CD8-positive, alpha-beta memory T cell (primary cell): ENCODE data around the gene SYDE1. TPM values are rescaled to one million over a fixed set of nuclear protein-coding genes. Genes with fewer than 3 reads are reported as not detected.
"Not testable (repeated sequence)": the region's sequence is repeated elsewhere in the genome, so short reads cannot be mapped to it uniquely, and the experiment has no call there.

Experiments
- CTCF ChIA-PET: fragments of 350-600 bp; sonication (Branson Sonifier 250); formaldehyde crosslinking; loops from one replicate; lab custom pipeline; 2021; ENCODE audit warnings: antibody characterized with exemption; lab: Charles Lee
- POLR2A ChIA-PET: fragments of 350-600 bp; sonication (Branson Sonifier 250); formaldehyde crosslinking; loops from one replicate; lab custom pipeline; 2021; ENCODE audit warnings: antibody characterized with exemption; lab: Charles Lee
- DNase-seq, 5 donors: peaks; one replicate each; pipeline versions ENCODE4 v3.0.0 to v3.0.0-alpha.2; 2020 to 2022; ENCODE audit warnings: mixed read lengths in 1 of 5
- H3K27ac ChIP-seq: one replicate; pipeline ENCODE4 v1.7.0; 2013; ENCODE audit warnings: low read depth, mild to moderate bottlenecking, low read length, moderate library complexity
- H3K27me3 ChIP-seq: 2 replicates; pipeline ENCODE4 v1.7.0; 2013; ENCODE audit warnings: low read length, mild to moderate bottlenecking; ENCODE audit not compliant: insufficient read depth, poor library complexity, severe bottlenecking
- H3K36me3 ChIP-seq: 2 replicates; pipeline ENCODE4 v1.7.0; 2013; ENCODE audit warnings: mild to moderate bottlenecking, low read length, moderate library complexity; ENCODE audit not compliant: insufficient read depth
- H3K4me1 ChIP-seq: 2 replicates; pipeline ENCODE4 v1.7.0; 2013; ENCODE audit warnings: mild to moderate bottlenecking, low read length, moderate library complexity; ENCODE audit not compliant: insufficient read depth
- H3K4me3 ChIP-seq: 2 replicates; pipeline ENCODE4 v1.7.0; 2013; ENCODE audit warnings: mild to moderate bottlenecking, low read length
- H3K9me3 ChIP-seq: 2 replicates; pipeline ENCODE4 v1.7.0; 2013; ENCODE audit warnings: mild to moderate bottlenecking, low read length
- H3K27ac Mint-ChIP-seq, 8 donors: one replicate each; pipeline ENCODE4 v1.8.0; 2020 to 2021; ENCODE audit warnings: mixed read lengths in 8 of 8, mild to moderate bottlenecking in 6 of 8, inconsistent platforms in 3 of 8, moderate library complexity in 3 of 8
- H3K27me3 Mint-ChIP-seq, 2 donors: one replicate each; pipeline ENCODE4 v1.8.0; 2020 to 2021; ENCODE audit warnings: mixed read lengths in 2 of 2, mild to moderate bottlenecking in 1 of 2, moderate library complexity in 1 of 2
- H3K36me3 Mint-ChIP-seq, 3 donors: one replicate each; pipeline ENCODE4 v1.8.0; 2020 to 2021; ENCODE audit warnings: mixed read lengths in 3 of 3, inconsistent platforms in 1 of 3, mild to moderate bottlenecking in 1 of 3
- H3K4me1 Mint-ChIP-seq, 3 donors: one replicate each; pipeline ENCODE4 v1.8.0; 2020 to 2021; ENCODE audit warnings: mixed read lengths in 3 of 3, inconsistent platforms in 1 of 3, mild to moderate bottlenecking in 1 of 3
- H3K4me3 Mint-ChIP-seq, 7 donors: one replicate each; pipeline ENCODE4 v1.8.0; 2020 to 2021; ENCODE audit warnings: mixed read lengths in 7 of 7, mild to moderate bottlenecking in 6 of 7, moderate library complexity in 4 of 7, inconsistent platforms in 2 of 7
- H3K9me3 Mint-ChIP-seq, 5 donors: one replicate each; pipeline ENCODE4 v1.8.0; 2020 to 2022; ENCODE audit warnings: mixed read lengths in 5 of 5, mild to moderate bottlenecking in 3 of 5, moderate library complexity in 2 of 5, inconsistent platforms in 1 of 5
- polyA plus RNA-seq: library from polyadenylated mRNA; unstranded; fragments of 300-500 nt; fragmentation: Illumina TruSeq; gene quantifications from one replicate; pipeline ENCODE4 v1.2.3, GENCODE V29; 2021
- total RNA-seq, 2 experiments: library from RNA; stranded (reverse); gene quantifications; one replicate each; pipeline ENCODE4 v1.2.3, GENCODE V29; 2021

The SYDE1 gene
- total RNA-seq (under 1 TPM; 0.22 to 0.44 TPM), polyA plus RNA-seq (0.06 TPM)

GRCh38 chr19:15107061-15108010 lies at the start of gene SYDE1:
TSS of gene SYDE1 (plus strand) at chr19:15107401. CDS start at chr19:15107434, 33 bp downstream.
- peaks cover 0 to 23% (median 2%) of the 10 kb centered on the region in 3 donors for H3K36me3 Mint-ChIP-seq
- Histone ChIP-seq H3K36me3 (no peaks in the 10 kb centered on the region), H3K27me3 (peaks cover 8% of the 10 kb centered on the region), H3K9me3 (peaks cover 5% of the 10 kb centered on the region), H3K4me1 (peaks cover 10% of the 10 kb centered on the region), H3K27ac (no peak within 1 kb of the TSS), H3K4me3 (no peak within 1 kb of the TSS)
- H3K27me3 Mint-ChIP-seq: peaks cover 21 to 36% of the 10 kb centered on the region in 2 donors
- H3K9me3 Mint-ChIP-seq: peaks cover 4 to 22% (median 21%) of the 10 kb centered on the region in 5 donors
- DNase-seq: no peak
- peaks cover 7 to 18% (median 11%) of the 10 kb centered on the region in 3 donors for H3K4me1 Mint-ChIP-seq
- ChIA-PET POLR2A (interaction anchor here (0.6 kb wide), 1 partner anchor 69 kb away, joined by 6 read pairs; no protein-coding TSS in a partner anchor), CTCF (no interaction called here)
- peak within 1 kb of the TSS in 2 of 8 donors; percentile 8 to 43 for H3K27ac Mint-ChIP-seq
- peak within 1 kb of the TSS in 6 of 7 donors; percentile 32 to 72 (median 56) for H3K4me3 Mint-ChIP-seq

DNA sequence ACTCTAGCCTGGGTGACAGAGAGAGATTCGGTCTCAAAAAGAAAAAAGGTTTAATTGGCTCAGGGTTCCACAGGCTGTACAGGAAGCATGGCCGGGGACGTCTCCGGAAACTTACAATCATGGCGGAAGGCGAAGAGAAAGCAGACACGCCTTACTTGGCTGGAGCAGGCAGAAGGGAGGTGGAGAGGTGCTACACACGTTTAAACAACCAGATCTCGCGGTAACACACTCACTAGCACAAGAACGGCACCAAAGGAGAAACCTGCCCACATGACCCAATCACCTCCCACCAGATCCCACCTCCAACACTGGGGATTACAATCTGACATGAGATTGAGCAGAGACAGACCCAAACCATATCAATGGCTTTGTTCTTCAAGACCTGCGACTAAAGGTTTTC lies 45.2 kb upstream of the SYDE1 start:
- Mint-ChIP-seq H3K27me3 (peaks cover 26 to 59% of the 10 kb centered on the region in 2 donors), H3K9me3 (peaks cover 0 to 8% (median 4%) of the 10 kb centered on the region in 5 donors), H3K27ac (no peak overlapping the region), H3K36me3 (no peaks in the 10 kb centered on the region), H3K4me3 (no peak overlapping the region), H3K4me1 (no peaks in the 10 kb centered on the region)
- CTCF ChIA-PET: no interaction called here
- H3K4me1 ChIP-seq: no peaks in the 10 kb centered on the region
- no peaks in the 10 kb centered on the region for H3K9me3 ChIP-seq
- POLR2A ChIA-PET: no interaction called here
- H3K27me3 ChIP-seq: no peaks in the 10 kb centered on the region
- no peak overlapping the region for H3K27ac ChIP-seq
- no peak for DNase-seq
- no peak overlapping the region for H3K4me3 ChIP-seq
- H3K36me3 ChIP-seq: no peaks in the 10 kb centered on the region

DNA sequence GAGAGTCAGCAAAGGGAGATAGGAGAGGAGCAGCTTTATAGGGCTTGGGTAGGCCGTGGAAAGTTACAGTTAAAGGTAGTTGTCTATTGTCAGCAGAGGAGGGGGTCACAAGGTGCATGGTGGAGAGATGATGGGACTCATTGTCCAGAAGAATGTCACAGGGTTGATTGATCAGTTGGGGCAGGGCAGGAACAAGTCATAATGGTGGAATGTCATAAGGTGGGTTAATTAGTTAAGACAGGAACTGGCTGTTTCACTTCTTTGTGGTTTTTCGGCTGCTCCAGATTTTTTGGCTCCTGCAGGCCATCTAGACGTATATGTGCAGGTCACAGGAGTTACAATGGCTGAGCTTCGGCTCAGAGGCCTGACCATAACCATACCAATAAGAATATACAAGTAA lies 36.8 kb upstream of the SYDE1 start:
- H3K36me3 Mint-ChIP-seq, POLR2A ChIA-PET, H3K27ac ChIP-seq, H3K4me1 Mint-ChIP-seq, H3K36me3 ChIP-seq, H3K4me1 ChIP-seq, H3K9me3 ChIP-seq, CTCF ChIA-PET, H3K4me3 ChIP-seq, H3K4me3 Mint-ChIP-seq, H3K27ac Mint-ChIP-seq, DNase-seq, H3K9me3 Mint-ChIP-seq, H3K27me3 ChIP-seq: not testable (repeated sequence)
- peaks cover 11 to 29% of the 10 kb centered on the region in 2 donors for H3K27me3 Mint-ChIP-seq

DNA sequence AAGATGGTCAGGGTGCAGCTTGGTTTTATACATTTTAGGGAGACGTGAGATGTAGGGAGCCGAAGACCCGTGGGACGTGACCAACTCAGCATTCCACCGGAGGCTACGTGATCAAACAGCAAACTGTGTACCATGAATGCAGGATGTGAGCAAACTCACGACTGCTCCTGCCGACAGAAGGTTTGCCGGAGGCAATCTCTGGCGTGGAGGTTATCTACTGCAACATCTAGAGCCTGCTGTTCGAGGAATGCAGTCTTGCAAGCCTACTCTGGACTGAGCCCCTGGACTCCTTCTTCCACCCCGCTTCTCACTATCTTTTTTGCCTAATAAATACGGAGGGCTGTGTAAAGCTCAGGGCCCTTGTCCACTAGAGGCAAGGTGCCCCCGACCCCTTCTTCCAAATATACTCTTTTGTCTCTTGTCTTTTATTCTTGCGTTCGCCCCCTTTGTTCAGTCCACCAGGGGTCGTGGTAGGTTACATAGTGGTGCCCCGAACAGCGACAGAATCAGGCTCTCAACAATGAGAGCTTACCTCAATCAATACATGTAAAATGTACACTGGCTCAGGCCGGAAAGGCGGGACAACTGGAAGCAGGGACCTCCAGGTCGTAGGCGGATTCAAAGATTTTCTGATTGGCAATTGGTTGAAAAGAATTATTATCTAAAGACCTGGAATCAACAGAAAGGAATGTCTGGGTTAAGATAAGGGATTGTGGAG lies 34.1 kb upstream of the SYDE1 start:
- H3K9me3 ChIP-seq: no peaks in the 10 kb centered on the region
- no peaks in the 10 kb centered on the region for H3K27me3 ChIP-seq
- ChIA-PET CTCF (no interaction called here), POLR2A (no interaction called here)
- no peaks in the 10 kb centered on the region for H3K9me3 Mint-ChIP-seq
- no peaks in the 10 kb centered on the region for H3K36me3 Mint-ChIP-seq
- no peak overlapping the region for H3K4me3 Mint-ChIP-seq
- H3K4me1 Mint-ChIP-seq: no peaks in the 10 kb centered on the region
- H3K4me1 ChIP-seq: no peaks in the 10 kb centered on the region
- peak overlapping the region in 1 of 8 donors; percentile 6 for H3K27ac Mint-ChIP-seq
- H3K27me3 Mint-ChIP-seq: peaks cover 12 to 15% of the 10 kb centered on the region in 2 donors
- DNase-seq: no peak
- no peak overlapping the region for H3K27ac ChIP-seq
- no peak overlapping the region for H3K4me3 ChIP-seq
- no peaks in the 10 kb centered on the region for H3K36me3 ChIP-seq

DNA sequence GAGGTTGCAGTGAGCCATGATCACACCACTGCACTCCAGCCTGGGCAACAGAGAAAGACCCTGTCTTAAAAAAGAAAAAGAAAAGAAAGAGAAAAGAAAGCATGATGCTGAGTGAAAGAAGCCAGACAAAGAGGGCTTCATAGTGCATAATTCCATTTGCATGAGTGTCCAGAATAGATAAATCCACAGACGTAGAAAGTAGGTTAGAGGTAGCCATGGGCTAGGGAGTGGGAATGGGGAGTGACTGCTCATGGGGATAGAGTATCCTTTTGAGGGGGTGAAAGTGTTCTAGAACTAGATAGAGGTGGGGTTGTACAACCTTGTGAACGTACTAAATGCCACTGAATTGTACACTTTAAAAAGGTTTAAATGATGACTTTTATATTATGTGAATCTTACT lies 32.8 kb upstream of the SYDE1 start:
- DNase-seq: no peak
- Mint-ChIP-seq H3K9me3 (no peaks in the 10 kb centered on the region), H3K36me3 (no peaks in the 10 kb centered on the region), H3K27ac (no peak overlapping the region), H3K4me1 (no peaks in the 10 kb centered on the region), H3K27me3 (peaks cover 17 to 21% of the 10 kb centered on the region in 2 donors), H3K4me3 (no peak overlapping the region)
- ChIA-PET POLR2A (no interaction called here), CTCF (interaction anchor here (1.7 kb wide), 1 partner anchor 17 kb away, joined by 6 read pairs; no protein-coding TSS in a partner anchor)
- Histone ChIP-seq H3K27me3 (no peaks in the 10 kb centered on the region), H3K27ac (no peak overlapping the region), H3K4me1 (no peaks in the 10 kb centered on the region), H3K4me3 (no peak overlapping the region), H3K36me3 (no peaks in the 10 kb centered on the region), H3K9me3 (no peaks in the 10 kb centered on the region)

DNA sequence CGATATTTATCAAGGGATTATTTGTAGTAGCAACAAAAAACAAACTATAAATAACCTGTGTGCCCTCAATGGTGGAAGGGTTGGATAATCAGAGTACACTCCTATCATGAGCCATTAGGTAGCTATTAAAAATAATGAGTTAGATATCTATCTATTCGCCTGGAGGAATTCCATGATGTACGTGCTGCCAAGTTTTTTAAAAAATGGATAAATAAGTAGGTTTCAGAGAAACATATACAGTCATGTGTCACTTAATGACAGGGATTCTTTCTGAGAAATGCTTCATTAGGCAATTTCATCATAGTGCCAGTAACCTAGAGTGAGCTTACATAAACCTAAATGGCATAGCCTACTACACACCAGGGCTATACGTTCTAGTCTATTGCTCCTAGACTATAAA lies 31.4 kb upstream of the SYDE1 start:
- H3K9me3 ChIP-seq: no peaks in the 10 kb centered on the region
- no peaks in the 10 kb centered on the region for H3K4me1 Mint-ChIP-seq
- H3K4me3 Mint-ChIP-seq: no peak overlapping the region
- H3K36me3 ChIP-seq: no peaks in the 10 kb centered on the region
- H3K27me3 Mint-ChIP-seq: peaks cover 15 to 24% of the 10 kb centered on the region in 2 donors
- ChIA-PET CTCF (interaction anchor here (1.7 kb wide), 1 partner anchor 16 kb away, joined by 6 read pairs; no protein-coding TSS in a partner anchor), POLR2A (no interaction called here)
- no peak for DNase-seq
- H3K4me1 ChIP-seq: no peaks in the 10 kb centered on the region
- no peak overlapping the region for H3K4me3 ChIP-seq
- H3K27ac ChIP-seq: no peak overlapping the region
- no peaks in the 10 kb centered on the region for H3K9me3 Mint-ChIP-seq
- H3K27ac Mint-ChIP-seq: no peak overlapping the region
- no peaks in the 10 kb centered on the region for H3K27me3 ChIP-seq
- no peaks in the 10 kb centered on the region for H3K36me3 Mint-ChIP-seq

DNA sequence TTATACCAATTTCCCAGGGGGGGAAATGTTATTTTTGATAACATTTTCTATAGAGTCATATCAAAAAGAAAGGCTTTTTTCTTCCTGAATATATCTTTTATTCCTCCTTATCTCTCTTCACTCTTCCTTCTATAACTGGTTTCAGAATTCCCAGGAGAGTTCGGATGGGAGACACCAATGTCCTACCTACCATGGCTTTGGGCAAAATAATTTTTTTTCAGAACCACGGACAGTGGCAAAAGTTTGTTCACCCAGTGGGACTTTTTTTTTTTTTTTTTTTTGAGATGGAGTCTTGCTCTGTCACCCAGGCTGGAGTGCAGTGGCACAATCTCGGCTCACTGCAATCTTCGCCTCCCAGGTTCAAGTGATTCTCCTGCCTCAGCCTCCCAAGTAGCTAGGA lies 27.2 kb upstream of the SYDE1 start:
- DNase-seq, H3K4me3 ChIP-seq, H3K36me3 ChIP-seq, CTCF ChIA-PET, H3K27ac Mint-ChIP-seq, H3K4me1 Mint-ChIP-seq, POLR2A ChIA-PET, H3K4me3 Mint-ChIP-seq, H3K9me3 ChIP-seq, H3K4me1 ChIP-seq, H3K27ac ChIP-seq, H3K9me3 Mint-ChIP-seq, H3K36me3 Mint-ChIP-seq, H3K27me3 ChIP-seq: not testable (repeated sequence)
- peaks cover 29 to 32% of the 10 kb centered on the region in 2 donors for H3K27me3 Mint-ChIP-seq

GRCh38 chr19:15081911-15082310 lies 25.3 kb upstream of the SYDE1 start, which contains the start of gene OR1I1:
TSS of gene OR1I1 (plus strand) at chr19:15082211. CDS start at chr19:15087066, 4,855 bp downstream.
- Mint-ChIP-seq H3K4me1 (no peaks in the 10 kb centered on the region), H3K27ac (peak within 1 kb of the TSS in 2 of 8 donors; percentile 13 to 61), H3K36me3 (no peaks in the 10 kb centered on the region), H3K27me3 (peaks cover 34 to 45% of the 10 kb centered on the region in 2 donors), H3K4me3 (no peak within 1 kb of the TSS), H3K9me3 (no peaks in the 10 kb centered on the region)
- POLR2A ChIA-PET: no interaction called here
- DNase-seq: no peak
- H3K4me1 ChIP-seq: no peaks in the 10 kb centered on the region
- H3K27me3 ChIP-seq: no peaks in the 10 kb centered on the region
- H3K9me3 ChIP-seq: no peaks in the 10 kb centered on the region
- no peaks in the 10 kb centered on the region for H3K36me3 ChIP-seq
- CTCF ChIA-PET: interaction anchor here (1.1 kb wide), 1 partner anchor 19 kb away, joined by 3 read pairs; no protein-coding TSS in a partner anchor
- no peak within 1 kb of the TSS for H3K4me3 ChIP-seq
- no peak within 1 kb of the TSS for H3K27ac ChIP-seq
